Osteoblast (primary cell): ENCODE results near the gene NDUFS5. TPM values are rescaled to one million over a fixed set of nuclear protein-coding genes. Genes with fewer than 3 reads are reported as not detected.

Experiments
- DNase-seq: peaks from one replicate; pipeline ENCODE4 v3.0.0; 2011; ENCODE audit warnings: low spot score, mixed read lengths; ENCODE audit not compliant: insufficient read length; ENCODE audit errors: missing footprints
- H2AFZ ChIP-seq: 2 replicates; pipeline ENCODE4 v1.6.0; 2011; ENCODE audit warnings: mild to moderate bottlenecking, low read length
- H3K27ac ChIP-seq: 2 replicates; pipeline ENCODE4 v1.5.1; 2011; ENCODE audit warnings: mild to moderate bottlenecking, low read depth, low read length, moderate library complexity
- H3K27me3 ChIP-seq: 2 replicates; pipeline ENCODE4 v1.6.0; 2012; ENCODE audit warnings: mild to moderate bottlenecking, control low read depth, inconsistent platforms, low read length, moderate library complexity; ENCODE audit not compliant: insufficient read depth
- H3K36me3 ChIP-seq: 2 replicates; pipeline ENCODE4 v1.5.1; 2011; ENCODE audit warnings: mild to moderate bottlenecking, low read length, control low read depth, moderate library complexity; ENCODE audit not compliant: insufficient read depth
- H3K4me1 ChIP-seq: 2 replicates; pipeline ENCODE4 v1.5.1; 2011; ENCODE audit warnings: mild to moderate bottlenecking, low read length, control low read depth, moderate library complexity; ENCODE audit not compliant: insufficient read depth
- H3K4me2 ChIP-seq: 2 replicates; pipeline ENCODE4 v1.6.0; 2011; ENCODE audit warnings: mild to moderate bottlenecking, low read length; ENCODE audit not compliant: insufficient read depth
- H3K4me3 ChIP-seq: fragments of 200-600 bp; sonication (generic); 3 replicates; pipeline ENCODE4 v1.5.1; 2012; ENCODE audit warnings: mild to moderate bottlenecking, low read length, inconsistent platforms; ENCODE audit not compliant: insufficient read depth
- H3K79me2 ChIP-seq: 2 replicates; pipeline ENCODE4 v1.6.0; 2012; ENCODE audit warnings: mild to moderate bottlenecking, low read length, control low read depth, inconsistent platforms; ENCODE audit not compliant: insufficient read depth
- H3K9me3 ChIP-seq: 2 replicates; pipeline ENCODE4 v1.5.1; 2011; ENCODE audit warnings: low read depth, low read length, control low read depth
- H4K20me1 ChIP-seq: 2 replicates; pipeline ENCODE4 v1.6.0; 2012; ENCODE audit warnings: mild to moderate bottlenecking, low read length, control low read depth; ENCODE audit not compliant: insufficient read depth
- total RNA-seq: library from RNA; depleted of rRNA; stranded (reverse); fragments of >200 nt; gene quantifications from 2 replicates; pipeline ENCODE4 v1.2.3, GENCODE V29; 2012
- TF ChIP-seq, protein P1 (sequence below): IDR thresholded peaks from 2 replicates; pipeline ENCODE4 v1.5.1; 2011; ENCODE audit warnings: mild to moderate bottlenecking, low read depth, low read length, moderate library complexity; ENCODE audit errors: extremely low read depth

Gene NDUFS5
- total RNA-seq, 1 donor, result 240 TPM

DNA sequence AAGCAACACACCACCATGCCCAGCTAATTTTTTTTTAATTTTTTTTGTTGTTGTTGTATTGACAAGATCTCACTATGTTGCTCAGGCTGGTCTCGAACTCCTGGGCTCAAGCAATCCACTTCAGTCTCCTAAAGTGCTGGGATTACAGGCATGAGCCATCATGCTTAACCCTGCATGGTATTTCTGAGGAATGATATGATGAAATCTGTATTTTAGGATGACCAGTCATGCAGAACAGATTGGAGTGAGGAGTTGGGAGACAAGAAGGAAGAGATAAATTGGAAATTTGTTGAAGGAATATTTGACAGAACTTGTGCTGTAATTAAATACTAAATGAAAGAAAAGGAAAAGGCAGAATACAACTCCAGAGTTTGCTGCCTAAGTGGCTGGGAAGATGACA is 4.7 kb upstream of the NDUFS5 start:
- TF ChIP-seq, protein P1, sequence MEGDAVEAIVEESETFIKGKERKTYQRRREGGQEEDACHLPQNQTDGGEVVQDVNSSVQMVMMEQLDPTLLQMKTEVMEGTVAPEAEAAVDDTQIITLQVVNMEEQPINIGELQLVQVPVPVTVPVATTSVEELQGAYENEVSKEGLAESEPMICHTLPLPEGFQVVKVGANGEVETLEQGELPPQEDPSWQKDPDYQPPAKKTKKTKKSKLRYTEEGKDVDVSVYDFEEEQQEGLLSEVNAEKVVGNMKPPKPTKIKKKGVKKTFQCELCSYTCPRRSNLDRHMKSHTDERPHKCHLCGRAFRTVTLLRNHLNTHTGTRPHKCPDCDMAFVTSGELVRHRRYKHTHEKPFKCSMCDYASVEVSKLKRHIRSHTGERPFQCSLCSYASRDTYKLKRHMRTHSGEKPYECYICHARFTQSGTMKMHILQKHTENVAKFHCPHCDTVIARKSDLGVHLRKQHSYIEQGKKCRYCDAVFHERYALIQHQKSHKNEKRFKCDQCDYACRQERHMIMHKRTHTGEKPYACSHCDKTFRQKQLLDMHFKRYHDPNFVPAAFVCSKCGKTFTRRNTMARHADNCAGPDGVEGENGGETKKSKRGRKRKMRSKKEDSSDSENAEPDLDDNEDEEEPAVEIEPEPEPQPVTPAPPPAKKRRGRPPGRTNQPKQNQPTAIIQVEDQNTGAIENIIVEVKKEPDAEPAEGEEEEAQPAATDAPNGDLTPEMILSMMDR, result no peak
- Histone ChIP-seq H3K4me1 (peaks cover 6% of the 10 kb centered on the region), H3K36me3 (no peaks in the 10 kb centered on the region), H3K4me2 (no peak overlapping the region), H2AFZ (no peak overlapping the region), H3K79me2 (peaks cover 3% of the 10 kb centered on the region), H3K27me3 (no peaks in the 10 kb centered on the region), H4K20me1 (no peaks in the 10 kb centered on the region), H3K27ac (no peak overlapping the region), H3K4me3 (no peak overlapping the region), H3K9me3 (no peaks in the 10 kb centered on the region)
- DNase-seq, result no peak

DNA sequence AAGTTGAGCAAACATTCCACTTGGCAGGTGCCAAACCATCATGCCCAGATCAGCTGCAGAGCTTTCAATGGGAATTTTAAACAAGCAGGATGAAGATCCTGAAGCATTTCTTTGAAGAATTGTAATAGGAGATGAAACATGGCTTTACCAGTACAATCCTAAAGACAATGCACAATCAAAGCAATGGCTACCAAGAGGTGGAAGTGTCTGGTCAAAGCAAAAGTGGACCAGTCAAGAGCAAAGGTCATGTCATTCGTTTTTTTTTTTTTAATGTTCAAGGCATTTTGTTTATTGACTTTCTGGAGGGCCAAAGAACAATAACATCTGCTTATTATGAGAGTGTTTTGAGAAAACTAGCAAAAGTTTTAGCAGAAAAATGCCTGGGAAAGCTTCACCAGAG is 3.0 kb upstream of the NDUFS5 start:
- no peaks in the 10 kb centered on the region for H3K9me3 ChIP-seq
- no peak for DNase-seq
- H2AFZ ChIP-seq, result no peak overlapping the region
- H3K4me3 ChIP-seq, result no peak overlapping the region
- H3K4me2 ChIP-seq, result no peak overlapping the region
- H3K79me2 ChIP-seq, result peaks cover 16% of the 10 kb centered on the region
- H3K36me3 ChIP-seq, result no peaks in the 10 kb centered on the region
- TF ChIP-seq, protein P1, result no peak
- peaks cover 6% of the 10 kb centered on the region for H3K4me1 ChIP-seq
- H3K27ac ChIP-seq, result no peak overlapping the region
- H3K27me3 ChIP-seq, result no peaks in the 10 kb centered on the region
- H4K20me1 ChIP-seq, result no peaks in the 10 kb centered on the region

DNA sequence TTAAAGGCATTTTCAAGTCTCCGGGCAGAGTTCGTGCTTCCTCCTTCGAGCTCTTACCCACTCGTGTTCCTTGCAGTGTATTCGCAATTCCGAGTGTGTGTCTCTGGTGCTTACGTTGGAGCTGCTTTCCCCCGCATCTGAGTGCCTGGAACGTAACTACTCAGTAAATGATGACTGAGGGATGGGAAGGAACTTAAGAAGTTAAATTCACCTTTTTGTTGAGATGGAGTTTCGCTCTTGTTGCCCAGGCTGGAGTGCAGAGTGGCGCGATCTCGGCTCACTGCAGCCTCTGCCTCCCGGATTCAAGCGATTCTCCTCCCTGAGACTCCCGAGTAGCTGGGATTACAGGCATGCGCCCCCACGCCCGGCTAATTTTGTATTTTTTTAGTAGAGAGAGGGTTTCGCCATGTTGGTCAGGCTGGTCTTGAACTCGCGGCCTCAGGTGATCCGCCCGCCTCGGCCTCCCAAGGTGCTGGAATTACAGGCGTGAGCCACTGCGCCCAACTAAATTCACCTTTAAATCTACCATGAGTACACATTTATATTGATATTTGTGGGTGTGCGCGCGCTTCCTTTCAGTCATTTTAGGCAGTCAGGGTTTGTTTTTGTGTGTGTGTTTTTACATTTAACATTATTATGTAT is 837 bp downstream of the NDUFS5 start:
- Histone ChIP-seq H3K36me3 (peaks cover 33% of the 10 kb centered on the region), H3K9me3 (no peaks in the 10 kb centered on the region), H2AFZ (peak overlapping the region; percentile 92), H4K20me1 (peaks cover 14% of the 10 kb centered on the region), H3K27ac (peak overlapping the region; percentile 99), H3K4me1 (peaks cover 6% of the 10 kb centered on the region), H3K4me3 (peak overlapping the region; percentile 80), H3K4me2 (peak overlapping the region; percentile 91), H3K79me2 (peaks cover 45% of the 10 kb centered on the region), H3K27me3 (no peaks in the 10 kb centered on the region)
- TF ChIP-seq, protein P1, result no peak
- no peak for DNase-seq

DNA sequence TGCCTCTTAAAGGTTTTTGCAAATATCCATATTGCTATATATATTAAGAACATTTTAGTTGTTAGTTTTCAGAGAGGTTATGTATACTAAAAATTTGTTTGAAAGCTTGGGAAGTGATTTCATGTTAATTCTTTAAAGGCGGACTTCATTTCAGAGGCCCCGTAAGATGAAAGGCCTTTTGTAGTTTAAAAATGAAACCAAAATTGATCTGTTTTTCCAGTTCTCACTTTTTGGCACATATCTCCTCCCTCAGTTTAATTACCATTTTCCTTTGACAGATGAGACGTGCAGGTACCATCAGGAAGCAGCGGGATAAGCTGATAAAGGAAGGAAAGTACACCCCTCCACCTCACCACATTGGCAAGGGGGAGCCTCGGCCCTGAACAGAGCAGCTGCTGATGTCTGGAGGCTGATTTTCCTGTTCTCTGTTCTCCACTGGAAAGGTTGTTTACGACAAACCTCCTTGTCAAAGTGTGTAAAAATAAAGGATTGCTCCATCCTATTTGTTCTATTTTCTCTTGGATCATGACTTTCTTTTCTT is 8.0 kb downstream of the NDUFS5 start:
- H3K79me2 ChIP-seq, result peaks cover 26% of the 10 kb centered on the region
- no peak overlapping the region for H3K4me3 ChIP-seq
- no peak overlapping the region for H3K4me2 ChIP-seq
- no peak overlapping the region for H3K27ac ChIP-seq
- H4K20me1 ChIP-seq, result peaks cover 16% of the 10 kb centered on the region
- H2AFZ ChIP-seq, result no peak overlapping the region
- H3K27me3 ChIP-seq, result no peaks in the 10 kb centered on the region
- H3K36me3 ChIP-seq, result peaks cover 61% of the 10 kb centered on the region
- no peak for DNase-seq
- H3K4me1 ChIP-seq, result peaks cover 9% of the 10 kb centered on the region
- TF ChIP-seq, protein P1, result no peak
- no peaks in the 10 kb centered on the region for H3K9me3 ChIP-seq
